Fibroblast of lung (primary cell): ENCODE measurements around the gene ZSCAN25. TPM values are rescaled to one million over a fixed set of nuclear protein-coding genes. Genes with fewer than 3 reads are reported as not detected.
"Not testable (repeated sequence)": the region's sequence is repeated elsewhere in the genome, so short reads cannot be mapped to it uniquely, and the experiment has no call there.

ENCODE experiments used
- DNase-seq, 2 donors: peaks; one replicate each; pipeline versions ENCODE4 v3.0.0 to v3.0.0-alpha.2; 2010; ENCODE audit warnings: low read depth in 2 of 2
- H2AFZ ChIP-seq: 2 replicates; pipeline ENCODE4 v1.5.1; 2012; ENCODE audit warnings: low read length, control low read depth, inconsistent platforms
- H3K27ac ChIP-seq: 2 replicates; pipeline ENCODE4 v1.5.1; 2011; ENCODE audit warnings: low read length, control low read depth; ENCODE audit not compliant: insufficient read depth
- H3K27me3 ChIP-seq: 2 replicates; pipeline ENCODE4 v1.5.1; 2011; ENCODE audit warnings: mild to moderate bottlenecking, low read length; ENCODE audit not compliant: control insufficient read depth, insufficient read depth
- H3K36me3 ChIP-seq: 2 replicates; pipeline ENCODE4 v1.5.1; 2011; ENCODE audit warnings: low read length; ENCODE audit not compliant: control insufficient read depth, insufficient read depth
- H3K4me1 ChIP-seq: 2 replicates; pipeline ENCODE4 v1.5.1; 2011; ENCODE audit warnings: low read length; ENCODE audit not compliant: control insufficient read depth, insufficient read depth; ENCODE audit errors: extremely low read depth
- H3K4me2 ChIP-seq: 2 replicates; pipeline ENCODE4 v1.5.1; 2011; ENCODE audit warnings: low read length, control low read depth; ENCODE audit not compliant: insufficient read depth; ENCODE audit errors: extremely low read depth
- H3K4me3 ChIP-seq, 4 experiments: fragments of 200-600 bp in 1 of 4; sonication (generic) in 1 of 4; replicated peaks in 1 of 4; 2 replicates each; pipeline ENCODE4 v1.5.1; 2011 to 2016; ENCODE audit warnings: low read length in 4 of 4, low read depth in 3 of 4, mild to moderate bottlenecking in 3 of 4, control low read depth in 2 of 4, inconsistent platforms in 1 of 4, mixed read lengths in 1 of 4; ENCODE audit not compliant: insufficient read depth in 1 of 4; ENCODE audit errors: control extremely low read depth in 1 of 4
- H3K79me2 ChIP-seq: 2 replicates; pipeline ENCODE4 v1.5.1; 2012; ENCODE audit warnings: mild to moderate bottlenecking, low read length, inconsistent platforms; ENCODE audit not compliant: control insufficient read depth, insufficient read depth
- H3K9ac ChIP-seq: 2 replicates; pipeline ENCODE4 v1.5.1; 2011; ENCODE audit warnings: mild to moderate bottlenecking, low read length, control low read depth; ENCODE audit not compliant: insufficient read depth
- H3K9me3 ChIP-seq: 2 replicates; pipeline ENCODE4 v1.5.1; 2012; ENCODE audit warnings: low read depth, low read length; ENCODE audit not compliant: control insufficient read depth, insufficient read depth
- H4K20me1 ChIP-seq: 2 replicates; pipeline ENCODE4 v1.5.1; 2011; ENCODE audit warnings: low read length; ENCODE audit not compliant: control insufficient read depth, insufficient read depth; ENCODE audit errors: extremely low read depth
- CTCF ChIP-seq, 2 donors: IDR thresholded peaks in 1 of 2; conservative IDR thresholded peaks in 1 of 2; 1 replicate in 1 of 2; 2 replicates in 1 of 2; pipeline ENCODE4 v1.5.1; 2011 to 2012; ENCODE audit warnings: low read length in 2 of 2, control low read depth in 1 of 2, inconsistent platforms in 1 of 2, low read depth in 1 of 2, mild to moderate bottlenecking in 1 of 2
- EZH2 ChIP-seq: IDR thresholded peaks from 2 replicates; pipeline ENCODE4 v1.5.1; 2012; ENCODE audit warnings: low read length, control low read depth, mild to moderate bottlenecking; ENCODE audit errors: missing control alignments
- polyA plus RNA-seq, 2 donors: library from polyadenylated mRNA; depleted of rRNA in 1 of 2; stranded (reverse) in 1 of 2; unstranded in 1 of 2; fragments of >200 nt; gene quantifications; 2 replicates each; pipeline ENCODE4 v1.2.1, GENCODE V29; 2011 to 2012; ENCODE audit warnings: missing spikeins in 1 of 2
- total RNA-seq: library from RNA; depleted of rRNA; stranded (reverse); fragments of >200 nt; gene quantifications from 2 replicates; pipeline ENCODE4 v1.2.1, GENCODE V29; 2014

Gene ZSCAN25
- total and polyA plus RNA-seq, 2 donors (not counting 1 experiment from before 2014, with no cell fraction given): 5.4 to 10.2 TPM

- Histone ChIP-seq H3K27me3 (no peaks in the 10 kb centered on the region), H3K27ac (no peak overlapping the region), H3K79me2 (no peaks in the 10 kb centered on the region), H3K9ac (peak overlapping the region; percentile 58), H3K36me3 (no peaks in the 10 kb centered on the region), H3K9me3 (no peaks in the 10 kb centered on the region), H3K4me3 (peak overlapping the region; percentile 58 to 73 (median 64)), H3K4me2 (peak overlapping the region; percentile 95), H3K4me1 (peaks cover 7% of the 10 kb centered on the region), H2AFZ (peak overlapping the region; percentile 97), H4K20me1 (no peaks in the 10 kb centered on the region)
- no peak for TF ChIP-seq EZH2
- peak; percentile 35 to 38 for TF ChIP-seq CTCF (conservative IDR thresholded peaks at IDR 0.05 in 1 of 2, IDR thresholded peaks at IDR 0.05 in 1 of 2; ENCODE audit: low read depth in 1 of 2, low read length in 2 of 2)
- peak; percentile 40 to 52 for DNase-seq
Observed at GRCh38 chr7:99579956-99580777, 36.6 kb upstream of the ZSCAN25 start.

- not testable (repeated sequence) for H3K4me1 ChIP-seq, H3K36me3 ChIP-seq, H3K27ac ChIP-seq, H4K20me1 ChIP-seq, DNase-seq, H3K27me3 ChIP-seq, H3K9me3 ChIP-seq, H3K9ac ChIP-seq, H3K79me2 ChIP-seq, H2AFZ ChIP-seq
- Histone ChIP-seq H3K4me3 (peak overlapping the region in 2 of 4 experiments; percentile 66 to 73), H3K4me2 (peak overlapping the region; percentile 95)
Observed at GRCh38 chr7:99580778-99581332, 35.9 kb upstream of the ZSCAN25 start.

GRCh38 chr7:99588868-99589267 is 27.9 kb upstream of the ZSCAN25 start:
- no peak overlapping the region for H3K4me3 ChIP-seq
- no peak for TF ChIP-seq CTCF (conservative IDR thresholded peaks at IDR 0.05 in 1 of 2, IDR thresholded peaks at IDR 0.05 in 1 of 2; ENCODE audit: low read depth in 1 of 2, low read length in 2 of 2)
- no peak for TF ChIP-seq EZH2
- H3K27me3 ChIP-seq: no peaks in the 10 kb centered on the region
- no peaks in the 10 kb centered on the region for H3K36me3 ChIP-seq
- no peak overlapping the region for H3K9ac ChIP-seq
- H4K20me1 ChIP-seq: no peaks in the 10 kb centered on the region
- H3K27ac ChIP-seq: no peak overlapping the region
- no peak for DNase-seq
- H3K79me2 ChIP-seq: no peaks in the 10 kb centered on the region
- no peak overlapping the region for H2AFZ ChIP-seq
- H3K9me3 ChIP-seq: no peaks in the 10 kb centered on the region
- no peaks in the 10 kb centered on the region for H3K4me1 ChIP-seq
- no peak overlapping the region for H3K4me2 ChIP-seq
